GM21619 (cell line): ENCODE results near the gene C4BPA.

ENCODE experiments used
- ATAC-seq: cut with Tn5 transposase; IDR thresholded peaks from one replicate; pipeline ENCODE4 v1.9.1; 2021; ENCODE audit not compliant: unreplicated experiment

The C4BPA gene

GRCh38 chr1:207112616-207113296 is 8.7 kb downstream of the C4BPA start:
- ATAC-seq = no peak

GRCh38 chr1:207115269-207115668 is 11.2 kb downstream of the C4BPA start:
- no peak for ATAC-seq

- no peak for ATAC-seq
Observed at GRCh38 chr1:207124389-207124788, 20.4 kb downstream of the C4BPA start.

DNA sequence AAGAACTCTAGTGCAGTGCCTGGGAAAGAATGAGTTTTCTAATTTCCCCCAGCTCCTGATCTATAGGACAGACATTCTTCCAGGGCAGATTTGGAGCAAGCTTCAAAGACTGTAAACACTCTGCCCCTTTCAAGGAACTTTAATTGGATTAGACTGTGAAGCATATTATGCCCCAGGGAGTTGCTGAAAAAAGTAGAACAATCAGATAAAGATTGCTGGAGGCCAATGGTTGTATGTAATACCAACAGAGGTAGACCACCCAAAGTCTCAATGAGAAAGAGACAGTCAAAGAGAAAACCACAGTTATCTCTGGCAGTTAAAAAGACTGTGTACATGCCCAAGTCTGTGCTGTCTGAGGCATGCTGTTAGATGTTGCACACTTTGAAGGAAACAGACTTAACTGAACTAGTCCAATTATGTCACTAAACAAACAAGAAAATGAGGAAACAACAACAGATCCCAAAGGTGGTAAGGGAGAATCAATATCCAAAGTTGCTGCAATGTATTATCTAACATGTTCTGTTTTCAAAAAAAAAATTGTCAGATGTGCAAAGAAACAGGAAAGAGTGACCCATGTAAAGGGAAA is 24.4 kb downstream of the C4BPA start:
- ATAC-seq = no peak

GRCh38 chr1:207129053-207129452 is 25.0 kb downstream of the C4BPA start:
- ATAC-seq = no peak

- ATAC-seq = no peak
Observed at GRCh38 chr1:207130252-207131036, 26.4 kb downstream of the C4BPA start.

- ATAC-seq = no peak
Observed at GRCh38 chr1:207131163-207131562, 27.1 kb downstream of the C4BPA start.

GRCh38 chr1:207134581-207134980 is 30.5 kb downstream of the C4BPA start:
- no peak for ATAC-seq

DNA sequence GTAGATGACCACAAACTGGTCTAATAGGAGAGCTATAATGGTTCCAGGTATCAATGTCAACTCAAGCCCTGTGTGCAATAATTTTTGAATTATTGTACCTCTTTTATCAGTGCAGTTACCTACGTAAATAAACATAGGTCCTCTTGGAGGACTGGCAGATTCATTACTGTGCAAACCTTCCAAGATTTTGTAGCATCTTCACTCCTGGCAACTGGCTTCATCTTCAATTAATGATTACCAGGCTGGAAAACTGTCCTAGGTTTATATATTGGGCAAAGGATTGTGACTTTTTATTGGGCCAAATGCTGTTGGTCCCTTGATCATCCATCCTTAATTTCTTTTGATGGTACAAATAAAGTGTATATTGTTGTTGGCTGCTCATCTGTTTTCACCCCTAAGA is 35.6 kb downstream of the C4BPA start:
- no peak for ATAC-seq

- no peak for ATAC-seq
Observed at GRCh38 chr1:207140536-207140935, 36.5 kb downstream of the C4BPA start.

GRCh38 chr1:207145401-207146058 is 41.5 kb downstream of the C4BPA start:
- no peak for ATAC-seq

GRCh38 chr1:207151920-207152319 is 47.9 kb downstream of the C4BPA start:
- no peak for ATAC-seq

DNA sequence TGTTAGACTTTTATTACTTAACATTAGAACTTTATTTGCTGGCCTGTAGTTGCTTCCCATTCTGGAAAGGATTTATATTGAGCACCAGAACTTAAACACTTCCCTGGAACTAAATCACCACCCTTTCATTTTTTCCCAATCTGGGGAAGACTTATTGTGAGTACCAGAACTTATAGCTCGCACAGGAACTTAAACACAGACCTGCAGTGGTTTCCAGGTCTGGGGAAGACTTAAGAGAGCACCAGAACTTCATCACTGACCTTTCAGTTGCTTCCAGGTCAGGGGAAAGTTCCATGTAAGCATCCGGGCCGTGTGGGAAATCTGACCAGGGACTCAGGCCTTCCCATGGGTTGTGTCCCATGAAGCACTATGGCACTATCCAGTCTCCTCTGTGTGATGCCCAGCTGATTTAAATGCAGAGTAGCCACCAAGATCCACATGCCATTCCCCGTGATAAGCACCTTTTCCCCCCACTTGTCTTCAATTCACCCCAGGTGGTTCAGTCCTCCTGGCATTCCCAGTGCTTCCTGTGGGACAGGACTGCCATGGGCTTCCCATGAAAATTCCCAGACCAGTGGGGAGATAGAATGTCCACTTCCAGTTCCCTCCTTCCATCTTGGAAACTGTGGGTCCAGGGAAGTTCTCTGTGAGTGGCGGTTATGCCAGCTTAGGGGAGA is 48.9 kb downstream of the C4BPA start:
- ATAC-seq = no peak

DNA sequence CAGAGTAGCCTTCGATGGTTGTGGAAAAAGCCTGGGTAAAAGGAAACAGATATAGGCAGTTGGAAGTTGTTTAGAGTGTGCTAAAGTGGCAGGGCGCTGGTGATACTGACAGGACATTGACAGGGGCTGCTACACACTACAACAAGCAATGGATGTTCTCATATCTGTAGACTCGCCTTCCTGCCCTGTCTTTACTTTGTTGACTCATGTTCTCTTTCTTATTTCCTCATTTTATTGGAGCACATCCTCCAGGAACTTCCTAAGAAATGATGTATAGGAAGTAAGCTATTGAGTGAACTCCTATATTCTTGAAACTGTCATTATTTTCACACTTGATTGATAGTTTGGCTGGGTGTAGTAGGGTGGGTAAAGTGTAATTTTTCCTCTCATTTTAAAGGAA is 51.0 kb downstream of the C4BPA start:
- ATAC-seq = no peak

- no peak for ATAC-seq
Observed at GRCh38 chr1:207156095-207156494, 52.1 kb downstream of the C4BPA start.

DNA sequence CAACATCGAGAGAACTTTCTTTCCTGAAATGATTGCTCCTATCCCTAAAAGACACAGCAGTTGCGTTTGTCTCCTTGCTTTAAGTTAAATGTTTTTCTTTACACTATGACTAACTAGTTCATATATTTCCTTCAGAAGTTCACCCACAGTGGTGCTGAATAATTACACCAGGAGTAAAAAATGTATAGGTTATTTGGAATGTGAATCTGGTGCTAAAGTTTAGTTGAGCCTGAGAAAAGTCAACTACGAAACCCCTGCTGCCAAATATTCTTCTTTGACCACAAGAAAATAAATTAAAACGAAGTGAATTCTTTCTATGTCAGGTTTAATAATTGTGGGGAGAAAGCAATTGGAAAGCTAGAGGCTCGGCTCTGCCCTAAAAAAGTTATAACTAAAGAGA is 52.8 kb downstream of the C4BPA start:
- ATAC-seq = no peak

DNA sequence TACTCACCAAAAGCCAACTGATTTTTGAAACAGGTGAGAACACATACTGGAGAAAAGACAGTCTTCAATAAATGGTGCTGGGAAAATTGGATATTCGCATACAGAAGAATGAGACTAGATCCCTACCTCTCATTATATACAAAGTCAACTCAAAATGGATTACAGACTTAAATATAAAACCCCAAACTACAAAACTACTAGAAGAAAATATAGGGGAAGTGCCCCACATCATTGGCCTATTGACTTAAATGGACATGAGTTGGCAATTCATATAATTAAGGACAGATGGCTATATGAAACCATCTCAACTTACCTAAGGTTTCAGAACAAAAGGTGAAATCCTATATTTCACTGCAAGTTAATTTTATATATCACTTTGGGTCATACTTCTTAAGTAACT is 60.1 kb downstream of the C4BPA start:
- no peak for ATAC-seq

GRCh38 chr1:207172321-207172720 is 68.3 kb downstream of the C4BPA start:
- no peak for ATAC-seq

GRCh38 chr1:207172885-207173284 is 68.9 kb downstream of the C4BPA start:
- no peak for ATAC-seq

GRCh38 chr1:207173396-207173795 is 69.4 kb downstream of the C4BPA start:
- no peak for ATAC-seq

DNA sequence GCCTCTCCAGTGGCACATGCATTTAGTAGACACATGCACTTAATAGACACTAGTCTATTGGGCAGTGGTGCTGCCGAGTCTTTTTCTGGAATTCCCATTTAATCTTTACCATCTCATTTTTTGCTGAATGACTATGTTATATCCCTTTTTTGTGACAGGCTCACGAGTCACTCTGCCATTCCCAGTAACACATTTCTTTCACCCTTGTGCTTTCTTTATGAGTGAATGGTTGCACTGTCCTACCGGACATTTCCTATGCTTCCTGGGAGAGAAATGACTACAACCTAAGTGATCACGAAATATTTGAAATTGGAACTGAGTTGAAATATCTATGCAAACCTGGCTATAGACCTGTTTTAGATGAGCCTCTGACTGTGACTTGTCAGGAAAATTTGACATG is 70.9 kb downstream of the C4BPA start:
- no peak for ATAC-seq
